Superior temporal gyrus (tissue), 1 donor: Measurements from ENCODE around the gene CORIN.
"Not testable (repeated sequence)": the region's sequence is repeated elsewhere in the genome, so short reads cannot be mapped to it uniquely, and the experiment has no call there.

Source experiments
- DNase-seq: peaks from one replicate; pipeline ENCODE4 v3.0.0-alpha.2; 2016; ENCODE audit errors: extremely low spot score

CORIN gene

GRCh38 chr4:47721892-47722575, 115.8 kb downstream of the CORIN start:
- no peak for DNase-seq

DNA sequence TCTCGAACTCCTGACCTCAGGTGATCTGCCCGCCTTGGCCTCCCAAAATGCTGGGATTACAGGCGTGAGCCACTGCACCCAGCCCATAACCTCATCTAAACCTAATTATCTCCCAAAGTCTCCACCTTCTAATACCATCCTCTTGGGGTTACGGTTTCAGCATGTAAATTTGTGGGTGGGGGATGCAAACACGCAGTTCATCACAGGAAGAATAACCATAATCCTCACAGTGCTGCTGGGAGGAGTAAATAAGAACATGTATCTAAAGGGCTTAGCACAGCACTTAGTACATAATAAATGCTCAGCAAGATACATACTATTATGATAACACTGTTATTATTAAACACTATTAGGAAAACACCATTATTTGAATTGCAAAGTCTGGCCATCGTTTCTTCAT, 116.4 kb downstream of the CORIN start:
- DNase-seq, result no peak

- no peak for DNase-seq
Measured at GRCh38 chr4:47720787-47721186, 117.1 kb downstream of the CORIN start.

DNA sequence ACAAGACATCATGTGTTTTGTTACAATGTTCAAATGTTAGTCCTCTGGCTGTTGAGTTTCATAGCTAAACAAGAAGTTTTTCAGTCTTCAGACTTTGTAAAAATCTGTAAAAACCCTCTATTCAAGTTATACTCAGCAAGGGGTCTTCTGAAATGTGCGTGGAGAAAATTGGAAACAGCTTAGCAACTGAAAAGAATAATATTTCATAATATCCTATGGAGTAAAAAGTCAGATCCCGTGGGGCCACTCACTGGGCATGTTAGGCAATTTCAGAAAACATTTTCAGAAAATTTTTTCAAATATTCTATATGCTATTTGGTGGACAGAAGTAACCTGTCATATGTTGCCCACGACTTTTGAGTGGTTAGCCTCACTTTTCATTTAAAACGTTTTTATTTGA, 118.3 kb downstream of the CORIN start:
- no peak for DNase-seq

GRCh38 chr4:47718696-47719095, 119.2 kb downstream of the CORIN start:
- DNase-seq, result no peak

GRCh38 chr4:47717188-47717587, 120.7 kb downstream of the CORIN start:
- no peak for DNase-seq

- DNase-seq, result no peak
Measured at GRCh38 chr4:47715716-47716416, 122.0 kb downstream of the CORIN start.

- no peak for DNase-seq
Measured at GRCh38 chr4:47714269-47714668, 123.6 kb downstream of the CORIN start.

GRCh38 chr4:47713129-47713834, 124.6 kb downstream of the CORIN start:
- DNase-seq, result no peak

DNA sequence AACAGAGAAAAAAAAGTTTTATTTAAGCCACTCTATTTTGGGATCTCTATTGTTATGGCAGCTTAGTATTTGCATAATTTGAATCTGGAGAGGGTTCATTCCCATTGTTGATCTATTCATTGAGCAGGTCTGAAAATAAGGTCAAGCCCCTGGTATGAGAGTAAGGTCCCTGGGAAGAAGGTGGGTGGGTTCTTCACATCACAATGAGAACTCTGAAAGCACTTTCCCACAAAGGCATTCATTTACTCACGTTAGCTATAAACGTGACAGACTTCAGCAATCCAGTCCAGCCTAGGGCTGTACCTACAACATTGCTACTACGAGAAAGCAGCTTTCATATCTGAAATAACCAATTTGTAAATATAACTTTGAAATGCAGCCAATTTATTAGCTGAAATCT, 126.2 kb downstream of the CORIN start:
- DNase-seq, result no peak

- no peak for DNase-seq
Measured at GRCh38 chr4:47711183-47711582, 126.7 kb downstream of the CORIN start.

DNA sequence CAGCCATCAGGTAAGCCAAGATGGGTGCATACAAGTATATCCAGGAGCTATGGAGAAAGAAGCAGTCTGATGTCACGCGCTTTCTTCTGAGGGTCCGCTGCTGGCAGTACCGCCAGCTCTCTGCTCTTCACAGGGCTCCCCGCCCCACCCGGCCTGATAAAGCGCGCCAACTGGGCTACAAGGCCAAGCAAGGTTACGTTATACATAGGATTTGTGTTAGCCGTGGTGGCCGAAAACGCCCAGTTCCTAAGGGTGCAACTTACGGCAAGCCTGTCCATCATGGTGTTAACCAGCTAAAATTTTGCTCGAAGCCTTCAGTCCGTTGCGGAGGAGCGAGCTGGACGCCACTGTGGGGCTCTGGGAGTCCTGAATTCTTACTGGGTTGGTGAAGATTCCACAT, 131.5 kb downstream of the CORIN start:
- not testable (repeated sequence) for DNase-seq

DNA sequence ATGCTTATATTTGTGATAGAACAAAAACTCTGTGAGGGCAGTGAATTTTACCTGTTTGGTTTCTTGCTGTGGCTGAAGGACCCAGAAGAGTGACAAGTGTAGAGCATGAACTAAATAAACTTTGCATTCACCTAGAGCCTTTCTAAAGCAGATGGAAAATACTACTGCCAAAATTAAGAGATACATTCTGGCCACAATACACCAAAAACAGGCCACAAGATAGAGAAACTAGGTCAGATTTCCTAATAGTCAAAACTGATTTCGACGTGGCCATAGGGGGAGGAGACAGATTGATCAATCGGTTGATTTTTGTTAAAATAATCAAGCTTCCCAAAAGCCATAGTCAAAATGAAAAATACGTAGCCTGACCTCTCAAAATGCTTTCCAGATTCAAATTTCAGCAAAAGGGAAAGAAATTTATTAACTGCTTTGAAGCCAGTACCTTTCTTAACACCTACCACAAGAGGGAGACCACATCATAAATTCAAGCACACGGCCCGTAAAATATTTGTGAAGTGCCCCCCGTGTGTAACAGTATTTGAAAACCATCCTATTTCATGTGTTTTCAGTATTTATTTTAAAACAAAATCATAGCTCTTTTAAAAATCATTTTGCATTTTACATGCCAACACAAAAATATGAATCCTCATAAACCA, 132.4 kb downstream of the CORIN start:
- DNase-seq, result no peak

- DNase-seq, result peak; percentile 42
Measured at GRCh38 chr4:47704693-47705325, 133.1 kb downstream of the CORIN start.

- no peak for DNase-seq
Measured at GRCh38 chr4:47703956-47704355, 133.9 kb downstream of the CORIN start.

DNA sequence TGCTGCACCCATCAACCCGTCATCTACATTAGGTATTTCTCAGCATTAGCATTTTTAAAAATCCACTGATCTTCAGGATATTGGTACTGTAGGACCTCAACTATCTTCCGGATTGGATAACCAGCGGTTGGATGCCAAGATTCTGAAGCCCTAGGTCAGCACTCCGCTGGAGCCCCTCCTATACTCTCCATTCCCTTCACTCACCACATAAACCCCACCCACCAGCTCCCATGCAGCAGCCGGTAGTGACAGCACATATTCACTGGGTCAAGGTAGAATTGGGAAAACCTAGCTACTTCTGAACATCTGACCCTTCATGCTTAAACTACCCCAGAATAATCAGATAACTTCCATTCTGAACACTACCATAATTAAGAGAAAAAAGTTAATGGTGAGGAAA, 134.9 kb downstream of the CORIN start:
- DNase-seq, result no peak

GRCh38 chr4:47701286-47701685, 136.6 kb downstream of the CORIN start:
- no peak for DNase-seq

DNA sequence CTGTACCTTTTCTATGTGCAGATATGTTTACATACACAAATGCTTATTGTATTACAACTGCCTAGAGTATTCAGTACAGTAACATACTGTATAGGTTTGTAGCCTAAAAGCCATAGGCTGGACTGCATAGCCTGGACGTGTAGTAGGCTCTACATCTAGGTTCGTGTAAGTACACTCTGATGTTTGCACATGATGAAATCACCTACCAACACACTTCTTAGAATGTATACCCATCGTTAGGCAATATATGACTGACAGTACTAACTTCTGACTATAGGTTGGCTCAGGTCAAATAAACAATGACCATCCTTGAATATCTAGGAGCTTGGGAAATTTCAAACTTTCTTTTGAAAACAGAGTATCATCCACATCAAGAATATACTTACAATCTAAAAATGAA, 139.0 kb downstream of the CORIN start:
- DNase-seq, result no peak

DNA sequence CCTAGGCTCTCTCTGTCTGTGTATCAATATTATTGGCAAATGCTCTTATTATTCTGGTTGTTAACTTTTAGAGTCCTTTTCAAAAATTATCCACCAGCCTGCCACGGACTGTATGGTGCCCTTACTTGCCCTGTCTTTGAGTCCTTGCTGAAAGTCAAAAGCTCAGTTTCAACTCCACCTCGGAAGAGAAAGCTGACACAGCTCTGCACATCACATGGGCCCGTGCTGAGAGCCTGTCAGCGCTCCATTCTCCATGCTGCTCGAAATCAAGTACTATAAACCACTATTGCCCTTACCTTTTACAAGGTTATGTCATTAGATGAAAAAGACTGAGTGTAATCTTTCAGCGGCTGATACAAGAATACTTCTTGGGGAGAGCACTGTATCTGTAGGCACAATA, 141.0 kb downstream of the CORIN start:
- DNase-seq, result no peak

DNA sequence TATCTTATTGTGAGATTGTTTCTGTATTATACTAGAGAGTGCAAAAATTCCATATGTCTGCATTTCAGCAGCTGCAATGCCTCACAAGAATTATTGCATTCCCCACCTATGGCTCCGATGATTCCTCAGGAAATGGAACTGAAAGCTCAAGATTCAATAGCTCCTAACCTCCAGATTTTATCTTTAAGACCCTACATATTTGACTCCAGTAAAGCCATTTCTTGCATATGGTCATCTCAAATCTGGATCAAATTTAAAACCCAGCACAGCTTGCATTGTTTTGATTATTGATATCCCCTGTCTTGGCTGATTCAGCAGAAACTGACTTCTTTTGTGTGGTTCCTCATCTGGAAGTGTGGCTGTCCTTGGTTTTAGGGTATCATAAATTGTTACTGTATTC, 142.6 kb downstream of the CORIN start:
- no peak for DNase-seq

- DNase-seq, result no peak
Measured at GRCh38 chr4:47694322-47694721, 143.5 kb downstream of the CORIN start.

DNA sequence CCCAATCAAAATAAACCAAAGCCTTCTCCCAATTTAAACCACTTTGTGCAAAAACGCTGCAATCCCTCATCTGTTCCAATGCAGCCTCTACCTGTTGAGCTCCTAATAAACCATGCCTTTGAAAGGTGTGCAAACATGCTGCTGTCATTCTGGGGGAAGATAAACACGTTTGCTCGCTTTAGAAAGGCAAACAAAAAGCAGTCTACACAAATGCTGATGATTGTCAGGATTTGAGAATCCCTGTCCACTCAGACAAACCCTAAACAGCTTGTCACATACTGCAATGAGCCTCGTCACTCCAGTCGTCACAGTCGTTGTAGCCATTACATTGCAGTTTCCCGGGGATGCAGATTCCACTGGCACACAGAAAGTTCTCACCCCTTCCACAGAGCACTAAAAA, 145.2 kb downstream of the CORIN start:
- no peak for DNase-seq
